ENCODE data around the gene WDR7. TPM values are rescaled to one million over a fixed set of nuclear protein-coding genes. Genes with fewer than 3 reads are reported as not detected.
A peak's percentile ranks its signal among the peaks of the same experiment; 100 is the strongest.

The WDR7 gene
- total RNA-seq, 2 donors from 2014 or later: 51.1 to 69.1 TPM

DNA sequence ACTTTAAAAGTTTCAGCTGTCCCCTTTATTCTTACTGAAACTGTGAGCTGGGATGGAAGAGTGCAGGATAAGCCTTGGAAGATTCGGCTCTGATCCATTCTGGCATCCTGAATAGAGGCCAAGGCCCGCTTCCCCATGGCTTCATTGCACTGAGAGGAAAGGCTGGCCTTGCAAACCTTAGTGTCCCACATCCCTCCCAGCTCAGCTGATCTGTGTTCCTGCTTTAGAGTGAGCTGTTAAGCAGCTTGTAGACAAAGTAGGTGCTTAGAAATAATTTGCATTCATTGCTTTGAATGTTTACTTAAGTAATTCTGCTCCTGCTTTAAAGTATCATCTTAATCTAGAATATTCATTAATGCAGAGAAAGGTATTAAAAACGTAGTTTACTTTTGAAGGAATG, 326.1 kb downstream of the WDR7 start:
- no peaks in the 10 kb centered on the region for H3K9me3 Mint-ChIP-seq
- H3K4me1 Mint-ChIP-seq (ENCODE audit: low read depth in 2 of 2): peaks cover 0 to 6% of the 10 kb centered on the region in 2 donors
- H3K27me3 Mint-ChIP-seq: no peaks in the 10 kb centered on the region
- no peak for DNase-seq (ENCODE audit: low spot score)
- ATAC-seq: no peak
- H3K36me3 Mint-ChIP-seq: peaks cover 5% of the 10 kb centered on the region
- no peak overlapping the region for H3K4me3 Mint-ChIP-seq
- no peak overlapping the region for H3K27ac Mint-ChIP-seq

DNA sequence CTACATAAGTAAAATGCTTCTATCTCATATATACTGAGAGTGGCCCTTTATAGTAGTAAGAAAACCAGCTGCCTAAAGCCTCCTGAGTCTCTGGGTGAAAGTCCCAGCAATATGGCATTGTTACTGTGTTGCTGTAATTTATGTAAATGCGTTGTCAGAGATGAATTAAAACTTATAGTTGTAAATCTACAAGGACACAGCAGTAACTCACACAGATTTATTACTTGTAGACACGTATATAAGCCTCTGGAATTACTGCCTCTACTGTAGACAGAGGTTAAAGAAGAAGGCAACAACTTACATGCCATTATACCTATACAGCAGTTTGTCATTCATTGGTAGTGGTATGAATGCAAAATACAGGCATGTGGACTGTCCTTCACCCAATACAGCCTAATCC, 326.6 kb downstream of the WDR7 start:
- ATAC-seq (no peak), DNase-seq (ENCODE audit: low spot score) (no peak)
- peaks cover 5% of the 10 kb centered on the region for H3K36me3 Mint-ChIP-seq
- peaks cover 0 to 6% of the 10 kb centered on the region in 2 donors for H3K4me1 Mint-ChIP-seq (ENCODE audit: low read depth in 2 of 2)
- H3K27ac Mint-ChIP-seq: no peak overlapping the region
- H3K4me3 Mint-ChIP-seq: no peak overlapping the region
- H3K27me3 Mint-ChIP-seq: no peaks in the 10 kb centered on the region
- no peaks in the 10 kb centered on the region for H3K9me3 Mint-ChIP-seq

DNA sequence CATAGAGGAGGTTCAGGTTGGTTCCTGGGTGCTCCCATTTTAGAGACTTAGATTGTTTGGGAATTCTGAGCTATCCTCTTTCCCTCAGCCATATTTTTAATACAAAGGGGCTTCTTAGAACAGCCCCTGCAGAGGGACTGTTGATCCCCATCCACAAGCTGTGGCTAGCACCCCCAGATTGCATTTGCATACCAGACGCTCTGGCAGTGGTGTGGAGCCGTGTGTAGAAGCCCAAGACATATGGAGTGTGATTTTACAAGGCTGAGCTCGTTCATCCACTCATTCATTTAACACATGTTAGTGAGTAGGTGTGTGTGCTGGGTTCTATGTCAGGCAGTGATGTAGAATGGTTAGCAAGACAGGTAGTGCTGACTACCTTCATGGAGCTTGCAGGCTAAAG, 329.0 kb downstream of the WDR7 start:
- Mint-ChIP-seq H3K4me3 (no peak overlapping the region), H3K9me3 (no peaks in the 10 kb centered on the region), H3K4me1 (ENCODE audit: low read depth in 2 of 2) (peaks cover 0 to 6% of the 10 kb centered on the region in 2 donors), H3K36me3 (no peaks in the 10 kb centered on the region), H3K27ac (no peak overlapping the region), H3K27me3 (no peaks in the 10 kb centered on the region)
- no peak for ATAC-seq
- DNase-seq (ENCODE audit: low spot score): no peak

DNA sequence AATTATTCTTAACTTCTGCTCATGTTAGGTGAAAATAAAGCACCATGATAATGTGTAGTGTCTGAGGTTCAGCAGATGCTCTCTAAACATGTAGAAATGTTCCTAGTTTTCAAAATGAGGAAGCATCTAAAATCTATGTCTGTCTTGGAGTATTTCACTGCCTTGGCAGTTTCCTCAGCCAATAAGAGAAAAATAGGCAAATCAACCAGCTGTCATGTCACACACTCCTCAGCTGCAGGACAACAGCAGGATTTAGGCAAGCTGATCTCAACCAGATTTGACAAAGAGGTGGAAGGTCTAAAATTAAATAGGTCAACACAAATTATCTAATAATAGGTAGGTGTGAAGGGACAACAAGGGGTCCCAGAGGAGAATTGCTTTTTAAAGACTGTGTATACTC, 331.6 kb downstream of the WDR7 start:
- no peaks in the 10 kb centered on the region for H3K36me3 Mint-ChIP-seq
- DNase-seq (ENCODE audit: low spot score) (no peak), ATAC-seq (no peak)
- H3K9me3 Mint-ChIP-seq: no peaks in the 10 kb centered on the region
- H3K4me1 Mint-ChIP-seq (ENCODE audit: low read depth in 2 of 2): peaks cover 0 to 6% of the 10 kb centered on the region in 2 donors
- H3K4me3 Mint-ChIP-seq: no peak overlapping the region
- H3K27ac Mint-ChIP-seq: no peak overlapping the region
- no peaks in the 10 kb centered on the region for H3K27me3 Mint-ChIP-seq

DNA sequence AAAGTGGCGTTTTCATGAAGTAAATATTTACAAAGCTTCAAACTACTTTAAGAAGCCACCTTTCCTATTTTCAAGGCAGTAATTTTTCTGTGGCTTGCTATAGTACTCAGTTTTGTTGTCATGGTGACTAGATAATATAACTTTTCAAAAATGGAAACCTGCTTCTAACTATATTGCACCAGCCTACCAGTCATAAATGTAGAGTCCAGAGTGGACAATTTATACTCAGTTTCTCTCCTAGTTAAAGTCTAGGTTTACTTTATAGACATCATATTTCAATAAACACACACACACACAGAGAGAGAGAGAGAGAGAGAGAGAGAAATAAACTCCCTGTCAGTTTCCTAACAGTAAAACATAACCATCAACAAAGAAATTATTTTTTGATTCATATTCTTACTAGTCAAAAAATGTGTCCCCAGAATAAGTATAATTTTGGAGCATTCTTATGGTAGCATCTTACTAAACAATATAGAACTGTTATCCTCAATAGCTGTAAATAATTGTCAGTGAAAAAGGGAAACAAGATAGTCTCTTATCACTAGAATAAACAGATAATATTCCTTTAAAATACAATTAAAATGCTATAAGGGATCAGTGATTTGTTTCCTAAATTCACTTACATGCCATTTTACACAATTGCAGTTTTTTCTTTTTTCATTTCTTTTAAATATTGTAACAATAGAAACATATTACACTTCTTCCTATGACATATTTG, 332.3 kb downstream of the WDR7 start:
- no peak overlapping the region for H3K27ac Mint-ChIP-seq
- no peaks in the 10 kb centered on the region for H3K9me3 Mint-ChIP-seq
- H3K4me1 Mint-ChIP-seq (ENCODE audit: low read depth in 2 of 2): peaks cover 0 to 6% of the 10 kb centered on the region in 2 donors
- no peak overlapping the region for H3K4me3 Mint-ChIP-seq
- H3K36me3 Mint-ChIP-seq: no peaks in the 10 kb centered on the region
- no peak for DNase-seq (ENCODE audit: low spot score)
- ATAC-seq: no peak
- H3K27me3 Mint-ChIP-seq: no peaks in the 10 kb centered on the region

DNA sequence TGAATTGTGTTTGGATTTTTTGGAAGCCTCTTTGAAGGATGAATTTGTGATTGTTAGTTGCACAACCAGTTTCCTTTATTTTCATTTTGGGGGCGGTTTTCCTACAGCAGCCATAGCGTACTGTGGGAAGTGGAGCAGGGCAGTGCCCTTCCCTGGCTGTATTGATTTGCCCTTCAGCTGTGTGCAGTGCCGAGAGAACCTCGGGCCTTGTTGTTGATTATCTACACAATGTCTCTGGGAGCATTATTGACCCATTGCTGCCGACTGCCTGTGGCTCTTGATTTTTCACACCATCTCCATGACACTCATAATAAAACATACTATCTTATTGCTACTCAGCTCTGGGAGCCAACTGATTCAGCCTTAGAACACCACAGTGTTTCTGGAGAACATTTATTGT, 333.6 kb downstream of the WDR7 start:
- H3K27me3 Mint-ChIP-seq: no peaks in the 10 kb centered on the region
- no peaks in the 10 kb centered on the region for H3K36me3 Mint-ChIP-seq
- DNase-seq (ENCODE audit: low spot score) (no peak), ATAC-seq (no peak)
- H3K9me3 Mint-ChIP-seq: no peaks in the 10 kb centered on the region
- H3K27ac Mint-ChIP-seq: no peak overlapping the region
- H3K4me1 Mint-ChIP-seq (ENCODE audit: low read depth in 2 of 2): peaks cover 0 to 6% of the 10 kb centered on the region in 2 donors
- no peak overlapping the region for H3K4me3 Mint-ChIP-seq

DNA sequence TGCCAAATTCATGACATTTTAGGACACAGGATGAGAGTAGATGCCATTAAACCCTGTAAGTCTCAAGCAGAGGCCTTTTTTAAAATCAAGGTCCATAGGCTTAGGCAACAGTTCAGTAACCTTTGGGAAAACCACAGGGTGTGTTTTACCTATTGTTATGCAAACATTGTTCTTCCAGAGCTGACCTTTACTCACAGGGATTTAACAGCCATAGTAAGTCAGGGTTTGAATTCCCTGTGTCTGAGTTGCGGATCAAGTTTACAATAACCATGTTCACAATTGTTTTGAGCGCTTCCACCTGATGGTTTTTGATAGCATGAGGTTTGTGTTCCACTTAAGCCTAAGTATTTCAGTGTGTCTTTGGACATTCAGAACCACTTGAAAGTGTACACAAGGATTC, 335.7 kb downstream of the WDR7 start:
- Mint-ChIP-seq H3K4me1 (ENCODE audit: low read depth in 2 of 2) (no peaks in the 10 kb centered on the region), H3K4me3 (no peak overlapping the region), H3K36me3 (no peaks in the 10 kb centered on the region), H3K27ac (no peak overlapping the region), H3K27me3 (no peaks in the 10 kb centered on the region), H3K9me3 (peaks cover 4% of the 10 kb centered on the region)
- ATAC-seq: no peak
- no peak for DNase-seq (ENCODE audit: low spot score)

DNA sequence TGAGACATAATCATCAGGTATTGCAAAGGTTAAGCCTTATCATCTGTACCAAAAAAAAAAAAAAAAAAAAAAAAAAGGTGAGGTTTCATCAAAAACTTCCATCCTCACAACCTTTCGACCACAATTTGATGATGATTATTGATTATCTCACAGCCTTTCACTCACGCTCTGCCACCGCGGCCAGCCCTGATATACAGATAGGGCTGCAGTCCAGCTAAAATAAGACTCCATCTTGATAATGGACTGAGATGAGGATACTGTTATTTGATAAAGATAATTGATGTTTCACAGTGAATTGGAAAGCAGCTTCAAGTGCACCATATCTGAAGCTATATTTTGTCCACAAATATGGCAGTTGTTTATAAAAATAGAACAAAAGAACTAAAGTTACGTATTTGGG, 336.1 kb downstream of the WDR7 start:
- ATAC-seq (no peak), DNase-seq (ENCODE audit: low spot score) (no peak)
- H3K36me3 Mint-ChIP-seq: no peaks in the 10 kb centered on the region
- no peaks in the 10 kb centered on the region for H3K27me3 Mint-ChIP-seq
- H3K27ac Mint-ChIP-seq: no peak overlapping the region
- H3K9me3 Mint-ChIP-seq: peaks cover 4% of the 10 kb centered on the region
- H3K4me1 Mint-ChIP-seq (ENCODE audit: low read depth in 2 of 2): no peaks in the 10 kb centered on the region
- H3K4me3 Mint-ChIP-seq: no peak overlapping the region

DNA sequence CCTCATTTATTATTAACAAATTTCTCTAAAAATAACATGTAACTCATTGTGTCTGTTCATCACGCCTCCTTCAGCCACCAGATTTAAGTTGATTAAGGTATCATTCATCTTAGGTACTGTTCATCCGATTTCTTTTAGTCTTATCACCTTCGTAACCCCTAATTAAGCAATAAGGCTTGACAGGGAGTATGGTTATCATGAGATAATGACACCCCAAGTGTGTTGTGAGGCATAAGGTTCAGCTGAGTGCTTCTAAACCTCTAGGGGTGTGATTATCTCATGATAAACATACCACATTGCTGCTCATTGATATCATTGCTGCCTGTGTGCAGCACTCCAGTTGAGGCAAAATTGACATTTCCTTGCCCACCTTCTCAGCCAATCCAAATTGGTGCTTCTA, 336.9 kb downstream of the WDR7 start:
- ATAC-seq (peak in 1 of 2 donors; percentile 36), DNase-seq (ENCODE audit: low spot score) (no peak)
- H3K27ac Mint-ChIP-seq: no peak overlapping the region
- H3K36me3 Mint-ChIP-seq: no peaks in the 10 kb centered on the region
- H3K9me3 Mint-ChIP-seq: peaks cover 4% of the 10 kb centered on the region
- no peaks in the 10 kb centered on the region for H3K4me1 Mint-ChIP-seq (ENCODE audit: low read depth in 2 of 2)
- no peaks in the 10 kb centered on the region for H3K27me3 Mint-ChIP-seq
- H3K4me3 Mint-ChIP-seq: no peak overlapping the region

DNA sequence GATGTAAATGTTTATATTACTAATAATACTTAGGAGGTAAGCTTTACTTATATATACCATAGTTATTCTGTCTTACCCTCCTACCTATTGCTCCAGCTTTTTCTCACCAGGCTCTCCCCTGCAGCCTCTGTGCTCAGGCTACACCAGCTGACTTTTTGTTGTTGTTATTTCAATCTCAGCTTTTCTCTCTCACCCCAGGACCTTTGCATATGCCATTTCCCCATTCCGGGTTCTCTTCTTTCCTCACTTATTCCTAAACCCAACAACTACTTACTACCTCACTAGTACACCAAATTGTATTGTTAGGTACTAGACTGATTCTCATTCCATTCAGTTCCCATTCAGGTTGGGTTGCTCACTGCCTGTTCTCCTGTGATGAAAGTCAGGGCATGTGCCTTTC, 339.5 kb downstream of the WDR7 start:
- peaks cover 4% of the 10 kb centered on the region for H3K9me3 Mint-ChIP-seq
- no peaks in the 10 kb centered on the region for H3K36me3 Mint-ChIP-seq
- no peak overlapping the region for H3K4me3 Mint-ChIP-seq
- DNase-seq (ENCODE audit: low spot score) (no peak), ATAC-seq (no peak)
- H3K27me3 Mint-ChIP-seq: no peaks in the 10 kb centered on the region
- H3K27ac Mint-ChIP-seq: no peak overlapping the region
- H3K4me1 Mint-ChIP-seq (ENCODE audit: low read depth in 2 of 2): no peaks in the 10 kb centered on the region

DNA sequence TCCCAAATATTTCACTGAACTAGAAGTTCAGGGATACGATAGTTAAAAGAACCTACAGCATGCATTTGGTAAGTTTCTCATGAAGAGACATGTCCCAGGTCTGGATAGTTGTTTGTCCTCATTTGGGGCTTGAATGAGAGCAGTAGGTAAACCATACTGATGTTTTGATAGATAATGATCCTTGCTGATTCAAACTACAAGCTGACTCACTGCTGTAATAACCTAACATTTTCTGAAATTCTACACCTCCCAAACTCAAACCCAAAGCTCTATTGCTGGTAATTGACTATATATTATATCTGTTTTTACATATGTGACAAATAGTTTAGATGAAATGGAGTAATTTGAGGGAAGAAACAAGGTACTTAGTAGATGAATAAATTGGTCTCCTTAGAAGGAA, 341.6 kb downstream of the WDR7 start:
- ATAC-seq: no peak

DNA sequence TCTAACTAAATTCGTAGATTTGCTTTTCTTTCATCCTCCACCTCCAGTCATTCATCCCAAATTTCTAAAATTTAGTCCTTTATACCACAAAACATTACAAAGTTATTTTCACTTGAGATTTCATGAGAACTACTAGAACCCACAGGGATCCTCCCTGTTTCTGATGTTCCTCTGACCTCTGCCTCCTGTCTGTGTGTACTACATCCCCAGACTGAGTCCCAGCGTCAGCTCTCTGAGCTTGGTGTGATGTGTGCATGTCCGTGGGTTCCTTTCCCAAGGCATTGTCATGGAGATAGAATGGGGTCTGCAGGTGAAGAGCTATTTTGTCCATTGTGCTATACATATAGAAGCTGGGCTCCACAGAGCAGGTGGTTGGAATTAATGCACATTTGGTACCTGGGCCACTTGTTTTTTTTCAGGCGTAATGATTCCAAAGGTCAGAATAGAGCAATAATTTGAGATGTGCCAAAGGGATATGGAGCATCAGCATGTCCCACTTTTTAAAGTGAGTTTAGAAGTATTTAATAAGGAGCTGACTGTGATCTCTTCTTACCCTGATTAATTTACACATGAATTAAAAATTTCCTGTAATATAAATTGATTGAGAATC, 344.5 kb downstream of the WDR7 start:
- no peak for DNase-seq (ENCODE audit: low spot score)

More for the DNA sequence above, 341.6 kb downstream of the WDR7 start:
- DNase-seq (ENCODE audit: low spot score): no peak
- Mint-ChIP-seq H3K4me3 (no peak overlapping the region), H3K27ac (no peak overlapping the region), H3K9me3 (peaks cover 4% of the 10 kb centered on the region), H3K27me3 (no peaks in the 10 kb centered on the region), H3K4me1 (ENCODE audit: low read depth in 2 of 2) (peaks cover 0 to under 1% of the 10 kb centered on the region in 2 donors), H3K36me3 (no peaks in the 10 kb centered on the region)

DNA sequence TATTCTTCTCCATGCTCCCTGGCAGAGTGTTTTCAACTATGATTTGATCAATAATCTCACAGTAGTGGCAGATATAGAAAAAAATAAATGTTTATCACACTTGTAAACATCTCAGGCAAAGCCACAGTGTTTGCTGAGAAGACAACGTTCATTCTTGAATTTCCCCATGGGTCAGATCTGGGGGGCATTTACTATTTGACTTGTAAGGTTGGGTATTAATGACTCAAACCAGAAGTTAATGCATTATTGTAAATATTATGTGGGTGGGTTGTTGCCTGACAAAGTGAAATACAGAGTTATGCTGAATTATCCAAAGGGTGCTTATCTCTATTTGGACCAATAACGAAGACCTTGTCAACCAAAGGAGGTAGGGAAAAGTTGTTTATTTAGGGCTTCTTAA, 346.0 kb downstream of the WDR7 start:
- Mint-ChIP-seq H3K9me3 (no peaks in the 10 kb centered on the region), H3K36me3 (no peaks in the 10 kb centered on the region), H3K4me1 (ENCODE audit: low read depth in 2 of 2) (peaks cover 0 to 5% of the 10 kb centered on the region in 2 donors), H3K4me3 (no peak overlapping the region), H3K27ac (no peak overlapping the region), H3K27me3 (no peaks in the 10 kb centered on the region)
- no peak for ATAC-seq
- DNase-seq (ENCODE audit: low spot score): no peak

More for the DNA sequence above, 344.5 kb downstream of the WDR7 start:
- Mint-ChIP-seq H3K27ac (no peak overlapping the region), H3K4me1 (ENCODE audit: low read depth in 2 of 2) (peaks cover 0 to 3% of the 10 kb centered on the region in 2 donors), H3K36me3 (no peaks in the 10 kb centered on the region), H3K9me3 (peaks cover 2% of the 10 kb centered on the region), H3K4me3 (no peak overlapping the region), H3K27me3 (no peaks in the 10 kb centered on the region)
- ATAC-seq: no peak

DNA sequence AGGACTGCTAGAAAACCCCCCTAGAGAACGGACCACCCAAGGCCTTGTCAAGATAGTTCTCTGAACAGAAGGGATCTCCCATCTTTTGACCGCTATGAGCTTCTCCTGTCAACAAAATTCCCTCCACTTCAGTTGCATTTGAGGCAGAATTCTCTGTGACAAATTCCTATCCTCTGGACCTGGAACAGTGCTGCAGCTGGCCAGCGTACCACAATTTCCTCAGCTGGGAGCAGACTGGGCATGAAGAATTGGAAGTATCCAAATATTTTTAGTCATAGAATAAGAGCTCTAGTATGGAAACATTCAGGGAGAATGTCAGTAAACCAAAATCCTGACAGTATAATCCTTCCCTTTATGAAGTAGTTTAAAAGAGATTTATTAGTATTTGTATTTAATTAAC, 348.7 kb downstream of the WDR7 start:
- DNase-seq (ENCODE audit: low spot score) (no peak), ATAC-seq (no peak)
- Mint-ChIP-seq H3K4me1 (ENCODE audit: low read depth in 2 of 2) (peaks cover 14 to 16% of the 10 kb centered on the region in 2 donors), H3K9me3 (no peaks in the 10 kb centered on the region), H3K27me3 (no peaks in the 10 kb centered on the region), H3K27ac (no peak overlapping the region), H3K36me3 (no peaks in the 10 kb centered on the region), H3K4me3 (no peak overlapping the region)
